Mesothelial cell of epicardium (in vitro differentiated cells): Measurements from ENCODE around the gene THRA. TPM values are rescaled to one million over a fixed set of nuclear protein-coding genes. Genes with fewer than 3 reads are reported as not detected.
A peak's percentile ranks its signal among the peaks of the same experiment; 100 is the strongest.
"Not testable (repeated sequence)": the region's sequence is repeated elsewhere in the genome, so short reads cannot be mapped to it uniquely, and the experiment has no call there.

Source experiments
- DNase-seq, 2 experiments: peaks; one replicate each; pipeline ENCODE4 v3.0.0; 2021; ENCODE audit warnings: low spot score in 2 of 2; ENCODE audit not compliant: unreplicated experiment in 2 of 2
- H3K27ac Mint-ChIP-seq: 2 replicates; pipeline ENCODE4 v1.8.0; 2021; ENCODE audit warnings: mixed read lengths
- H3K27me3 Mint-ChIP-seq: 2 replicates; pipeline ENCODE4 v1.8.0; 2021; ENCODE audit warnings: low read depth, mixed read lengths
- H3K36me3 Mint-ChIP-seq: 2 replicates; pipeline ENCODE4 v1.8.0; 2021; ENCODE audit warnings: mixed read lengths
- H3K4me1 Mint-ChIP-seq: 2 replicates; pipeline ENCODE4 v1.8.0; 2021; ENCODE audit warnings: mixed read lengths
- H3K4me3 Mint-ChIP-seq: 2 replicates; pipeline ENCODE4 v1.8.0; 2021; ENCODE audit warnings: mild to moderate bottlenecking, moderate library complexity, mixed read lengths
- H3K9me3 Mint-ChIP-seq: 2 replicates; pipeline ENCODE4 v1.8.0; 2021; ENCODE audit warnings: mixed read lengths
- CTCF ChIP-seq: fragments of 200-600 bp; sonication (generic); IDR thresholded peaks from one replicate; pipeline ENCODE4 v1.5.0; 2021; ENCODE audit warnings: antibody characterized with exemption; ENCODE audit not compliant: unreplicated experiment
- microRNA-seq: library from miRNA; unstranded; fragments of <30 nt; microRNA quantifications from one replicate; pipeline ENCODE4 v1.2.0, GENCODE V29; 2021; ENCODE audit warnings: inconsistent platforms, mixed read lengths
- total RNA-seq: library from RNA; stranded (reverse); gene quantifications from 3 replicates; pipeline ENCODE4 v1.2.1, GENCODE V29; 2021

Gene THRA
- total RNA-seq, 1 donor from 2014 or later, result 42.4 TPM

DNA sequence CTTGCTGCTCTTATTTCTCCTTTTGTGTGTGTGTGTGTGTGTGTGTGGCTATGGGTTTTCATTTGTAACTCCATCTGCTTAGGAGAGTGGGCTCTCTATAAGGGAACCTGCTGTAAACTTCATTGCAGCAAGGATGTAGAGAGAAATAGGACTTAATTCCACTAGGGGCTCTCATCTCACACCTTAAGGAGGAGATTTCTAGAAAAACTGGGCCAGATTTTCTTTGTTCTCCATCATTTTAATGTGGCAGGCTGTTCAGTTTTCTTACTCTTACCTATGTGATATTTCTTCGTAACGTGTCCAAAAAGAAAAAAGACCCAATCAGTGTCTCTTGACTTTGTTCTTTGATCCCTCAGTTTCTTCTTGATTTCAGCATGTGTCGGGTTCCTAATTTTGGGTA lies 73.1 kb downstream of the THRA start:
- Mint-ChIP-seq H3K27me3 (no peaks in the 10 kb centered on the region), H3K9me3 (no peaks in the 10 kb centered on the region), H3K36me3 (peaks cover 55% of the 10 kb centered on the region), H3K27ac (peak overlapping the region; percentile 67), H3K4me3 (no peak overlapping the region), H3K4me1 (peaks cover 9% of the 10 kb centered on the region)
- no peak for DNase-seq
- no peak for TF ChIP-seq CTCF

GRCh38 chr17:40139566-40140058 lies 76.8 kb downstream of the THRA start:
- no peak for DNase-seq
- peaks cover 21% of the 10 kb centered on the region for H3K4me1 Mint-ChIP-seq
- no peak for TF ChIP-seq CTCF
- H3K27ac Mint-ChIP-seq, result peak overlapping the region; percentile 99
- no peaks in the 10 kb centered on the region for H3K27me3 Mint-ChIP-seq
- peaks cover 30% of the 10 kb centered on the region for H3K36me3 Mint-ChIP-seq
- no peaks in the 10 kb centered on the region for H3K9me3 Mint-ChIP-seq
- peak overlapping the region; percentile 85 for H3K4me3 Mint-ChIP-seq

- Mint-ChIP-seq H3K4me1 (peaks cover 25% of the 10 kb centered on the region), H3K36me3 (peaks cover 21% of the 10 kb centered on the region)
- not testable (repeated sequence) for H3K27ac Mint-ChIP-seq, DNase-seq, H3K9me3 Mint-ChIP-seq, H3K27me3 Mint-ChIP-seq, H3K4me3 Mint-ChIP-seq
Observed at GRCh38 chr17:40143166-40143565, 80.4 kb downstream of the THRA start.

Small RNAs within 50 kb of the gene (microRNA-seq; reads per million reads assigned to microRNA genes)
- gene MIR6884, result 2.1 reads per million

Other genes starting within 250 kb of the THRA start
- gene IKZF3, start 198.7 kb upstream of the THRA start, total RNA-seq, result 0.58 to 0.75 TPM (median 0.67 TPM) in 3 replicates
- gene ZPBP2, start 194.8 kb upstream of the THRA start, total RNA-seq, result not detected in 3 replicates
- gene GSDMB, start 144.3 kb upstream of the THRA start, total RNA-seq, result 26.8 to 31.7 TPM (median 28.1 TPM) in 3 replicates
- 67.1 to 78.3 TPM (median 69.4 TPM) in 3 replicates for gene ORMDL3, start 135.4 kb upstream of the THRA start, total RNA-seq
- gene LRRC3C, start 135.2 kb upstream of the THRA start, total RNA-seq, result not detected in 3 replicates
- not detected in 3 replicates for gene GSDMA, start 100.0 kb upstream of the THRA start, total RNA-seq
- 107 to 111 TPM (median 110 TPM) in 3 replicates for gene PSMD3, start 82.2 kb upstream of the THRA start, total RNA-seq
- gene CSF3, start 47.5 kb upstream of the THRA start, total RNA-seq, result not detected in 3 replicates
- gene MED24, start 8.6 kb upstream of the THRA start, total RNA-seq, result 125 to 131 TPM (median 130 TPM) in 3 replicates
- 2.4 to 2.6 TPM (median 2.6 TPM) in 3 replicates for gene NR1D1, start 37.6 kb downstream of the THRA start, total RNA-seq
- gene MSL1, start 59.0 kb downstream of the THRA start, total RNA-seq, result 132 to 139 TPM (median 135 TPM) in 3 replicates
- 103 to 107 TPM (median 107 TPM) in 3 replicates for gene CASC3, start 77.6 kb downstream of the THRA start, total RNA-seq
- 23.1 to 28.2 TPM (median 23.8 TPM) in 3 replicates for gene RAPGEFL1, start 114.5 kb downstream of the THRA start, total RNA-seq
- 27.0 to 28.7 TPM (median 28.1 TPM) in 3 replicates for gene WIPF2, start 156.3 kb downstream of the THRA start, total RNA-seq
- 16.4 to 18.9 TPM (median 16.8 TPM) in 3 replicates for gene CDC6, start 224.9 kb downstream of the THRA start, total RNA-seq
- 74.0 to 80.8 TPM (median 79.6 TPM) in 3 replicates for gene RARA, start 246.2 kb downstream of the THRA start, total RNA-seq